Skin epidermis (tissue), 12 donors: ENCODE results near the gene ERLEC1.
"Not testable (repeated sequence)": the region's sequence is repeated elsewhere in the genome, so short reads cannot be mapped to it uniquely, and the experiment has no call there.

Source experiments
- H3K27ac ChIP-seq, 21 experiments: fragments of 200-600 bp; sonication (generic) in 11 of 21; one replicate each; pipeline ENCODE4 v1.5.0; 2020; ENCODE audit warnings: mild to moderate bottlenecking in 3 of 21, inconsistent platforms in 2 of 21, moderate library complexity in 2 of 21
- H3K4me3 ChIP-seq, 7 experiments: fragments of 200-600 bp; sonication (generic) in 2 of 7; one replicate each; pipeline ENCODE4 v1.5.0; 2020; ENCODE audit warnings: inconsistent platforms in 2 of 7, mild to moderate bottlenecking in 2 of 7, moderate library complexity in 1 of 7

Gene ERLEC1, protein sequence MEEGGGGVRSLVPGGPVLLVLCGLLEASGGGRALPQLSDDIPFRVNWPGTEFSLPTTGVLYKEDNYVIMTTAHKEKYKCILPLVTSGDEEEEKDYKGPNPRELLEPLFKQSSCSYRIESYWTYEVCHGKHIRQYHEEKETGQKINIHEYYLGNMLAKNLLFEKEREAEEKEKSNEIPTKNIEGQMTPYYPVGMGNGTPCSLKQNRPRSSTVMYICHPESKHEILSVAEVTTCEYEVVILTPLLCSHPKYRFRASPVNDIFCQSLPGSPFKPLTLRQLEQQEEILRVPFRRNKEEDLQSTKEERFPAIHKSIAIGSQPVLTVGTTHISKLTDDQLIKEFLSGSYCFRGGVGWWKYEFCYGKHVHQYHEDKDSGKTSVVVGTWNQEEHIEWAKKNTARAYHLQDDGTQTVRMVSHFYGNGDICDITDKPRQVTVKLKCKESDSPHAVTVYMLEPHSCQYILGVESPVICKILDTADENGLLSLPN

DNA sequence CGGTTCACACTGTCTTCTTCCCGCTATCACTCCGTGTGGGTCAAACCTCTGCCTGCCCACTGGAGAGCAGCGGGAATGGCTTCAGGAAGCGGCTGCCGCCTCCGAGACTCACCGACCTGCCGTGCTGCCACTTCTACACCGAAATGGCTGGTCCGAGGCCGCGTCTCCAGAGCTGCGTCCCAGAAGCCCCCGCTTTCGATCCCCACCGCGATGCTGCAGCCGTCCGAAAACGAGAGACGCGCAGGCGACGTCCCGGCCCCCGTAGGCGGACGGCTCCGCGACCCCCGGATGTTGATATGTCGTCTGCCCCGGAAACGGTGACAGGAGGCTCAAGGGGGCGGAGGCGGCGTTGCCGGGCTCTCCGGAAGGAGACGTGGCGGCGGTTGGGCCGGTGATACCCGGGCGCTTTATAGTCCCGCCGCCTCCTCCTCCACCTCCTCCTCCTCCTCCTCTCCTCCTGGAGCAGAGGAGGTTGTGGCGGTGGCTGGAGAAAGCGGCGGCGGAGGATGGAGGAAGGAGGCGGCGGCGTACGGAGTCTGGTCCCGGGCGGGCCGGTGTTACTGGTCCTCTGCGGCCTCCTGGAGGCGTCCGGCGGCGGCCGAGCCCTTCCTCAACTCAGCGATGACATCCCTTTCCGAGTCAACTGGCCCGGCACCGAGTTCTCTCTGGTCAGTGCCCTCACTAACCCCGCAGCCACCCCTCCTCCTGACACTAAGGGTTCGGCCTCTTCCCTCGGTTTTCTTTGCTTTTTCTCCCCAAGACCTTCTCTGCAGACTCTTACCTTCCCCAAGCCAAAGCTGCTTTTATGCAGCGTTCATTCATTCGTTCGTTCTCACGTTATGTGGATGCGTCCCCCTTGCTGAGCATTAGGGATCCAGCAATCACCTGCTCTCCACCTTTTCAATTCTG is at the start of gene ERLEC1, which contains the start of gene ASB3:
Gene ERLEC1 (plus strand): TSS at position 340 of the 909 bp plus-strand sequence. CDS start 167 bp downstream, at position 507.
Gene ASB3 (minus strand): TSS at position 249 of the 909 bp plus-strand sequence. CDS start 21,381 bp downstream, outside the sequence.
- peak within 1 kb of the TSS; percentile 75 to 94 (median 86) for H3K4me3 ChIP-seq
- H3K27ac ChIP-seq = peak within 1 kb of the TSS; percentile 27 to 94 (median 87)

DNA sequence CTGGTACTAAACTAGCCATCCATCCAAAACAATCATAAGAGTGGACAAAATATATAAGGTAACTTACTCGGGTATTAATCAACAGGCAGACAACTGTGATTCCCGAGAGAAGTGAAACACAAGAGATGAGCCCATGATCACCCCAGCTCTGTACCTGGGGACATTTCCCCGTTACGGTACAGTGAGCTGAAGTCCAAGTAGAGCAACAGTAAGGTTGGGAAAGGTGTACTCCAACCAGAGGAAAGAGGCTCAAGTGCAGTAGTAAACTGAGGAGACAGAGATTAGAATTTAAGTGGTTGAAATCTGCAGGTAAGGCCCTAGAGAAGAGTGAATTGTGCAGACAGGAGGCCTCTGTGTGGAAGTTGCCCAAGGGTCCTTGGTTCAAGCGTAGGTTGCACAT is 49.8 kb upstream of the ERLEC1 start:
- H3K4me3 ChIP-seq = no peak overlapping the region

DNA sequence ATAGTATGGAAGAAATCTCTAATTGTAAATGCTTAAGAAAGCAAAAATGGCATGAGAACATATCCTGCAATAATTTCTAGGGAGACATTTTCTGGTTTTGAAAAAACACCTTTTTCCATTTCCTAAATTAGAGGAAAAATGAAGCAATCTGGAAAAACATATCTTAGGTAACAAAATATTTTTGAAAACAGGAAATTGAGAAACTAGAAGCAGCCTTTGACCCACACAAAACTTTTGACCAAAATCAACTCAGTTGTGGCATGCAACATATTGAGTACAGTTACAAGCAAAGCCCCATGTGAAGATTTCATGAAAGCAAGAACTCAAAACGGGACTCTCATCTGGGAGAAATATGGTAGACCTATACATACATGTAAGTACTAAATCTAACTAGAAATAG is 47.8 kb upstream of the ERLEC1 start:
- H3K27ac ChIP-seq = no peak overlapping the region
- no peak overlapping the region for H3K4me3 ChIP-seq

More for the DNA sequence above, 49.8 kb upstream of the ERLEC1 start:
- H3K27ac ChIP-seq = no peak overlapping the region

DNA sequence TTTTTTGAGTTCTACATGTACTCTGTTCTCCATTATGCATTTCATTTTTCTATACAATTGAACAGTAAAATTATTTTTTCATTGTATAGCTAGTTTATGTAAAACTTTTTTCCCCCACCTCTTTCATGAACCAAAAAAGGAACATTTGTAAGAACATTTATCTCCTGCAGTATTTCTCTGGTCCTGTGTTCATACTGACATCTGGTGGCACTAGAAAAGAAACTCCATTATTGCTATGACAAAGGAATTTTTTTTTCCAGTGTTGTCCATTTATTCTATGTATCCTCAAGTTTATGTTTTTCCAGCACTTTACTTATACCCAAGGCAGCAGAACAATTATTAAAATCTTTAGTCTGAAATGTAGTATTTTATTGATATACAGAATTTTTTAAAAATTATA is 46.7 kb upstream of the ERLEC1 start:
- no peak overlapping the region for H3K27ac ChIP-seq
- no peak overlapping the region for H3K4me3 ChIP-seq

DNA sequence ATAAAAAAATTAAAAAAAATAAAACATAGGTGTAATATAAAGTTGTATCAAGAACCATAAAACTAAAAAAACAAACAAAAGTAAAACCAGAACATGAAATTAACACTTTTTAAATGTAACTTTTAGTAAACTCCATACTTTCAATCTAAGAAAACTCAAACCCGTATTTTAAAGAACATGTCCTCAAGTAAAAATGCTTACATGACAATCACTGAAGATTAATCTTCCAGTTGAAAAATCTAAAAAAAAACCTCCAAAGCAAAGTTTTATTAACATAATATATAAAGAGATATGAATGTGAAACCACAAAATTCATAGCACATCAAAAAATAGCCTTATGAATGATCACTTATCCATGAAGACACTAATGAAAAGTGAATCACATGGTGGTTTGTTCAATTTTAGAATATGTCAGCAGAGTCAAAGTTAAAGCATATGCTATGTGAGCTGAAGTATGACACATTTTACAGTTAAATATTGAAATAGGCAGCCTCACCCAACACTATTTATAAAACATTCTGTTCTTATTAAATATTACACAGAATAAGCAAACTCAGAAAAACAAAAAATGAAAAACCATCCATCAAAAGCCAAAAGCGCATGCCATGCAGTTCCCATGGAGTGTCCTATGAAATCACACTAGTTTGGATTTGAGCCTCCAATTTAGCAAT is 42.3 kb upstream of the ERLEC1 start:
- Histone ChIP-seq H3K27ac (peak overlapping the region in 5 of 21 experiments; percentile 12 to 55 (median 46)), H3K4me3 (no peak overlapping the region)

DNA sequence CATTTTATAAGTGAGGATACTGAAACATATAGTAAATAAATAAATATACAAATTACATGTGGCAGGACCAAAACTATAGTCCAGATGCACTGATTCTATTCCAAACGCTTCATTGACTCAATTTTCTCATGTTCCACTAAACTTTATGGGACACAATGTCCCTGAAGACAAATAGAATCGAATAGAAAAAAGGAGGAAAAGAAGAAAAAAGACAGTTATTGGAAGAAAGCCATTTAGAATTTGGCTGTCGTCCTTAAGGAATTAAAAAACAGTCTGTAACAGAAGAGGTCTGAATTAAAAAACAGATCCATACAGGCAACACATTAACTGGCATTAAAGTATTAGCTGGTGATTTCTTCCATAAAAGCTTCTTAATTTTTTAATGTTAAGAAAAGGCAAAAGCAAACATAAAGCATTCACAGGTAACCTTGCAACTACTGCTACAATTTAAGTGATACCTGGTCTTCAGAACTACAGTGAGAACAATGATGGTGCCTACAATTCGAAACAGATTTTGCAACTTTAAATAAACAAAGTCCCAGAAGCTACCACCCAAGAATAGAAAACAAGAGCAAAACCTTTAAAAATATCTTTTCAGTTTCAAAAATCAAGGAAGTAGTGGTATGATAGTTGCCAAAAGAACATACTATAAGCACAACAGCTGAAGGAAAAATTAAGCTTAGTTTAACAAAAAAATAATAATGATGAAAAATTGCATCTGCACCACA is 36.6 kb upstream of the ERLEC1 start:
- Histone ChIP-seq H3K27ac (no peak overlapping the region), H3K4me3 (no peak overlapping the region)

DNA sequence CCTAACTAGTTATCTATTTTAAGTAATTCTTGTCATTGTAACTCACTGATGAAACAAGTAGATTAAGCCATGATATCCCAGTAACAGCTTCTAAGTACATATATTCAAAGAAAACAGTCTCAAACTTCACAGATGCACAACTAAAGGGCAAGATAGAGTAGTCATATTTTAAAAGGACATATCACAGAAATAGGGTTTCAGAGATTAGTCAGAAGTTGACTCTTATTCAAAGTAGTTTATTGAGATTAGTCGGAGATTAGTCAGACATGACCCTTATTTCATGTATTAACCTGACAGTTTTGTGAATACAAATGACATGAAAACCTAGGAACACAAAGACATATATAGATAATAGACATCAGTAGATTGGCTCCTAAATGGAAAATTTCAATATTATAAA is 35.1 kb upstream of the ERLEC1 start:
- H3K27ac ChIP-seq = no peak overlapping the region
- H3K4me3 ChIP-seq = no peak overlapping the region

DNA sequence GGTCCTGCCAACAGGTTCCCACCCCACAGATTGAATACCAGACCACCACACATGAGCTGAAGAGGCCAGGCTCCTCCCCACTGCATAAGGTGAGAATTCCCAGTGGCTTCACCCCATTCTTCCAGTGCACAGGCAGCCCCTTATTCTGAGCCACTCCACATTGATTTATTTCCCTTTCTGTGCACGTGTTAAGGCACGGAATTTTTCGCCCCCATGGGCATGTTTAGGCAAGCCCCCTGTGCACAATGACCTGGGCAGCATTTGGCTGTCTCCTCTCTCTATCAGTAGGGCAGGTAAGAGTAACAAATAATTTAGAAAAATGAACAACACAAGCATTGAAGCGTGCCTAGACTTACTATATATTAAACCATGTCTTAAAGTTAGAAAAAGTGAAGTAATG is 34.5 kb upstream of the ERLEC1 start:
- Histone ChIP-seq H3K4me3 (no peak overlapping the region), H3K27ac (no peak overlapping the region)

DNA sequence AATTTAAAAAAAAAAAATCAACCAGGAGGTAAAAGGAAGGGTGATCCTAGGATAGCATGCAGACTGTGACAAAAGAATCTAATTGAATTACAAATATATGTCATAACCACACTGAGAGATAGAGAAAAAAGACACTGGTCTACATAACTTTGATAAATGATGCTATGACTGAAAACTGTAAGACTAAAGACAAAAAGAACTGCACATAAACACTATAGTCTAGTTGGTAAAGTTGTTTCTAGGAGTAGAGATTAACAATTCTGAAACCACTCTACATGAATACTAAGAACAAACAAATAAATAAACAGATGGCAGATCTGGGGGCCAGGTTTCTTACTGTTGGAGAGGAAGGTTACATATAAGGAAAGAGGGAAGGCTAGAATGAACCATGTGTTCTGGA is 33.8 kb upstream of the ERLEC1 start:
- Histone ChIP-seq H3K27ac (no peak overlapping the region), H3K4me3 (no peak overlapping the region)

DNA sequence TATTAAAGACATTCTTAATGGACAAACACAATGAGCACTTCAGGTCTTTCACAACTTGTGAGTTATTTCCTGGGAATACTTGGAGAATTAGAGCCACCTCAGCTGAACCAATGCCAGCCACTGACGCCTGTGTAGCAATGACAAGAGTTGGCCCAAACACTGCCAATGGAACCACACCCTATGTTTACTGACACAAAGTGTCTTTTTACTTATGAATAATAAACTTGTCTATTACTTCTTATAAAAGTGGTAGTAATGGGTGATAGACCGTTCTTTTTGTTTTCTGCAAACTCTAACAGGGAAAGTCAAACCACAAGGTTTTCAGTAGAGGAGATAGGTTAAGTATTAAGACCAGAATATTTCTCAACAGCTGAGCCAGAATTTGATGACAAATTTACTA is 31.7 kb upstream of the ERLEC1 start:
- Histone ChIP-seq H3K27ac (no peak overlapping the region), H3K4me3 (no peak overlapping the region)

DNA sequence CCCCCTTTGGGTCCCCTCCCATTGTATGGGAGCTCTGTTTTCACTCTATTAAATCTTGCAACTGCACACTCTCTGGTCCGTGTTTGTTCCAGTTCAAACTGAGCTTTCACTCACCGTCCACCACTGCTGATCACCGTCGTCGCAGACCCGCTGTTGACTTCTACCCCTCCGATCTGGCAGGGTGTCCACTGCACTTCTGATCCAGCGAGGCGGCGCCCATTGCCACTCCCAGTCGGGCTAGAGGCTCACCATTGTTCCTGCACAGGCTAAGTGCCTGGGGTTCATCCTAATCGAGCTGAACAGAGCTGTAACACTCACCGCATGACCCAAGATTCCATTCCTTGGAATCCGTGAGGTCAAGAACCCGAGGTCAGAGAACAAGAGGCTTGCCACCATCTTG is 30.2 kb upstream of the ERLEC1 start:
- Histone ChIP-seq H3K27ac (no peak overlapping the region), H3K4me3 (no peak overlapping the region)

DNA sequence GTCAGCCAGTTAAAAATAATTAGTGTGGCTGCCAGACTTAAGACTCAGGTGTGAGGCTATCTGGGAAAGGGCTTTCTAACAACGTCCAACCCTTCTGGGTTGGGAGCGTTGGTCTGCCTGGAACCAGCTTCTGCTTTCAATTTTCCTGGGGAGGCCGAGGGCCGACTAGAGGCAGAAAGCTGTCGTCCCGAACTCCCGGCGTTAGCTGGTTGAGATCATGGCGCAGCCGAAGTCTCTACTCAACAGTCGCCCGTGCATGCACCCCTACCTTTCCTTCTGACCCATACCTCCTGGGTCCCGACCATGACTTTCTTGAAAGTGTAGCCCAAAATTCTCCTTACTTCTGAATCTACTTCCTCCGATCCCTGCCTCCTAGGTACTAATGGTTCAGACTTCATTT is 29.6 kb upstream of the ERLEC1 start:
- H3K27ac ChIP-seq, H3K4me3 ChIP-seq: not testable (repeated sequence)

DNA sequence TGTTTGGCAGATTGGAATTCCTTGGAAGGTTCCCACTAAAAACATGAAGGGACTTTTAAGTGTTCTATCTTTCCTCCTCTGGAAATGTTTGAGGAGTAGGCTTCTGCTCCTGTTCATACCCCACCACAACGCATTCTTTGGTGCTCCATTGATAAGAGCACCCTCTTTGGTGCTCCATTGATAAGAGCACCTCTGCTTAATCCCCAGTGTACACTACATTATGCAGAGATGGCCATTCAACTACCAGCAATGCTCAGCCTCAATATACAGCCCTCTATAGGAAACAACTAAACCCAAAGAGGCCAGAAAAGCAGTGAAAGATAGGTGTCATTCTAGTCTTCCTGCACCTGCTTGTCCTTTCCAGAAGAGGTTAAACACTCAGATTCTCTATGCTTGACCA is 21.1 kb upstream of the ERLEC1 start:
- Histone ChIP-seq H3K27ac (no peak overlapping the region), H3K4me3 (no peak overlapping the region)

DNA sequence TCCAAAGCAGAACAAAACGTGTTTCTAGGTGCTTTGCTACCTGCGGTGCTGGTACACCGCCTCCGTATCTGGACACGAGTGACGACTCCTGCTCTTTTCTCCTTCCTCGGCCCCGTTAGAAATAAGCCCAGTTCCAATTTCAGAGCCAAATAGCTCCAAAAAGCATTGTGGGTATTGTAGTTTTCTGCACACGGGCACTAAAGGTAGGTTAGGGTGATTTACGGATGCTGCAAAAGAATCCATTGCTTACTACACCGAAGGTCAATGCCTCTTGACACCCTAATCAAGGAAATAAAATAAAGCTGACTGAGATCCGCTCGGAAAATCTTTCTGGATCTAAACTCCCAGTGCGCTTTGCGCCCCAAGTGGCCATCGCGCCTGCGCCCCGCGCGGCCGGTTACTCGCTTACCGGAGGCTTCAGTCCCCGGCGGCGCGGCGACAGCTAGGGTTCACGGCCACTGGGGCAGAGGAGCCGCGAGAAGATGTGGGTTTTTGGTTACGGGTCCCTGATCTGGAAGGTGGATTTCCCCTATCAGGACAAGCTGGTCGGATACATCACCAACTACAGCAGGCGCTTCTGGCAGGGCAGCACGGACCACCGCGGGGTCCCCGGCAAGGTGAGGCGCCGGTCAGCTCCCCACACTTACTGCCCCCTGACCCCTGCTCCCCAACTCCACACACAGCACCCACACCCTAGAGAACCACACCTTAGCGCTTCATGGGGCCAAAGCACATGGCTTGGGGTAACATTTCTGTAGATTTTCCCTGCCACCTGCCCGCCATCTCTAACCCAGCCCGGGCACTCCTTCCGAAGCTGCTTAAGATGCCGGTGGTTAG is 19.2 kb upstream of the ERLEC1 start, which contains the start of gene CHAC2:
Gene CHAC2 (plus strand): TSS at position 400 of the 837 bp plus-strand sequence. CDS start 83 bp downstream, at position 483.
- Histone ChIP-seq H3K4me3 (peak within 1 kb of the TSS; percentile 50 to 91 (median 76)), H3K27ac (peak within 1 kb of the TSS; percentile 34 to 85 (median 75))

DNA sequence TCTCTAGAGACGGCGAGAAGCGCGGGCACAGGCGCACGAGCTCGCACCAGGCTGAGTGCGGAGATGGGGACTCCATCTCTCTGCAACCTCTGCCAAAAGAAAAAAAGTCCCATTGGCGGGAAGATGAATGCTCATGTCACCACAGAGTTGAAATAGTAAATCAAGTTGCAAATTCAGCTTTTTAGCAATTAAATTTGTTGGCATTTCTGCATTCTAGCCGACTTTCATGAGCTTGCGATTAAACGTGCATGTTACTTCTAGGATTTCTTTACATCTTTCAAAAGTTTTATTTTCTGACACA is 18.7 kb upstream of the ERLEC1 start:
- Histone ChIP-seq H3K4me3 (peak overlapping the region; percentile 50 to 91 (median 76)), H3K27ac (peak overlapping the region in 18 of 21 experiments; percentile 34 to 85 (median 75))

DNA sequence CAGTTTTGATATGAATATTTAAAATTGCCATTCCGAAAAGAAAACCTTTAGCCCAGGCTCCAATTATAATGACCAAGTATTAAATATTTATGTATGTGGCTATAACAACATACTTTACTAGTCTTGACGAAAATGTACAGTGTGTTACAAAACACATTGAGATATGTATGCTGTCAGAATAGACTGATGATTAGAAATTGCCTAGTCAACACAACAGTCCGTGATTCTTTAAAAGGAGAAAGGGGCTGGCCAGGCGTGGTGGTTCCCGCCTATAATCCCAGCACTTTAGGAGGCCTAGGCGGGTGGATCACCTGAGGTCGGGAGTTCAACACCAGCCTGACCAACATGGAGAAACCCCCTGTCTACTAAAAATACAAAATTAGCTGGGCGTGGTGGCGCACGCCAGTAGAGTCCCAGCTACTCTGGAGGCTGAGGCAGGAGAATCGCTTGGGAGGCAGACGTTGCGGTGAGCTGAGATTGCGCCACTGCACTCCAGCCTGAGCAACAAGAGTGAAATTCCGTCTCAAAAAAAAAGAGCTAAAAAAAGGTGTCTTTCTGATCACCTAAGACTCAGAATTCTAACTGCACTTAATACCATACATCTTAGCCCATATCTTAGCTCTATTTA is 17.4 kb upstream of the ERLEC1 start:
- no peak overlapping the region for H3K4me3 ChIP-seq
- H3K27ac ChIP-seq = no peak overlapping the region

DNA sequence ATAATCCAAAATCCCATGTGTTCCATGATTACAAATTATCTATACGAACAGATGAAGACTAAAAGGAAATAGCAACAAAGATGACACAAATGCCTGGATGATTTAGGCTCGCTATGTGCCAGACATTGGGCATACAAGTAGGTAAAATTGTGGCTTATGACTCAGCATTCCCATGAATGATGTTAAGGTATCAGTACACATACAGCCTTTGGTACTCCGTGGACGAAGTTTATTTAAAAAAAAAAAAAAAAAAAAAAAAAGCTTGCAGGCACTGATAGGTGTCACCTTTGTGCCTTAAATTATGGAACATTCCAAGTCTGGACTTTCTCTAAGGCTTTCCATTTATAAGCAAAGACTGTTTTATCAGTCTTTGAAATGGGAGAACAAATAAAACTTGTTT is 16.6 kb upstream of the ERLEC1 start:
- no peak overlapping the region for H3K4me3 ChIP-seq
- H3K27ac ChIP-seq = no peak overlapping the region

DNA sequence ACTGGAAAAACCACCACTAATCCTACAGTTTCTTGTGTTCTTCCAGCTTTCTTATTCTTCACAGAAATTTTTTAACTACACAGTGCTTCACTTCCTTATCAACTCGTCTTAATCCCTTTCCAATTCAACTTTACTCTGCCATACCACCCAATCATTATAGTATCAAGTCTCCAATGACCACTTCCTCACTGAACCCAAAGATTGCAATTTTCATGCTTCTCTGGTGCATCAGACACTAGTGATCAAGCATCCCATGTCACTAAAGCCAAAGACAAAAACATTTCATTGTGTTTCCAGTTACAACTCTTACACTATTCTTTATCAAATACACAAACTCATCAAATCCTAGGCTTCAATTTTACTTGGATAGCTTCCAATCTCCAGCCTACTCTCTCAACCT is 9.7 kb upstream of the ERLEC1 start:
- Histone ChIP-seq H3K27ac (peak overlapping the region in 1 of 21 experiments; percentile 6), H3K4me3 (no peak overlapping the region)
